GM18507 (cell line): ENCODE results near the gene TMEM244.
"Not testable (repeated sequence)": the region's sequence is repeated elsewhere in the genome, so short reads cannot be mapped to it uniquely, and the experiment has no call there.

ENCODE experiments used
- DNase-seq: peaks from one replicate; pipeline ENCODE4 v3.0.0; 2011; ENCODE audit warnings: low read depth; ENCODE audit not compliant: insufficient read length; ENCODE audit errors: extremely low spot score
- FAIRE-seq: peaks from 2 replicates; lab custom pipeline; 2011; peaks lifted over from hg19 to GRCh38; lab: Jason Lieb, UNC

TMEM244 gene

GRCh38 chr6:129828229-129828628 is 32.9 kb downstream of the TMEM244 start:
- peak; percentile 47 for FAIRE-seq
- no peak for DNase-seq

GRCh38 chr6:129818251-129818650 is 42.9 kb downstream of the TMEM244 start:
- FAIRE-seq = no peak

GRCh38 chr6:129817821-129818220 is 43.3 kb downstream of the TMEM244 start:
- FAIRE-seq (no peak), DNase-seq (no peak)

More at GRCh38 chr6:129818251-129818650, 42.9 kb downstream of the TMEM244 start:
- no peak for DNase-seq

GRCh38 chr6:129817332-129817731 is 43.8 kb downstream of the TMEM244 start:
- DNase-seq (no peak), FAIRE-seq (no peak)

GRCh38 chr6:129812145-129812777 is 48.9 kb downstream of the TMEM244 start:
- FAIRE-seq = no peak

GRCh38 chr6:129807141-129807540 is 54.0 kb downstream of the TMEM244 start:
- FAIRE-seq, DNase-seq: not testable (repeated sequence)

More at GRCh38 chr6:129812145-129812777, 48.9 kb downstream of the TMEM244 start:
- DNase-seq = no peak

- not testable (repeated sequence) for FAIRE-seq
Measured at GRCh38 chr6:129802920-129803319, 58.2 kb downstream of the TMEM244 start.

GRCh38 chr6:129801909-129802308 is 59.2 kb downstream of the TMEM244 start:
- FAIRE-seq = no peak
- DNase-seq = no peak

More at GRCh38 chr6:129802920-129803319, 58.2 kb downstream of the TMEM244 start:
- not testable (repeated sequence) for DNase-seq

- no peak for FAIRE-seq
- no peak for DNase-seq
Measured at GRCh38 chr6:129795261-129795660, 65.9 kb downstream of the TMEM244 start.

- DNase-seq = no peak
Measured at GRCh38 chr6:129793447-129793846, 67.7 kb downstream of the TMEM244 start.

GRCh38 chr6:129792049-129792448 is 69.1 kb downstream of the TMEM244 start:
- FAIRE-seq = no peak
- no peak for DNase-seq

More at GRCh38 chr6:129793447-129793846, 67.7 kb downstream of the TMEM244 start:
- FAIRE-seq = peak; percentile 53

- DNase-seq (no peak), FAIRE-seq (no peak)
Measured at GRCh38 chr6:129790785-129791184, 70.3 kb downstream of the TMEM244 start.

GRCh38 chr6:129789974-129790373 is 71.1 kb downstream of the TMEM244 start:
- DNase-seq (no peak), FAIRE-seq (no peak)

GRCh38 chr6:129787816-129788215 is 73.3 kb downstream of the TMEM244 start:
- no peak for FAIRE-seq
- DNase-seq = no peak

GRCh38 chr6:129786548-129786947 is 74.6 kb downstream of the TMEM244 start:
- no peak for DNase-seq
- FAIRE-seq = no peak

GRCh38 chr6:129785756-129786135 is 75.4 kb downstream of the TMEM244 start:
- FAIRE-seq (peak; percentile 46), DNase-seq (no peak)

GRCh38 chr6:129785047-129785755 is 75.9 kb downstream of the TMEM244 start:
- no peak for DNase-seq
- no peak for FAIRE-seq
